ENCODE measurements around the gene ACO1.

The ACO1 gene

GRCh38 chr9:32463500-32464293 is 79.3 kb downstream of the ACO1 start:
- no peaks in the 10 kb centered on the region for H3K9me2 ChIP-seq (ENCODE audit: low read depth, low read length)
- TF ChIP-seq, protein P1, sequence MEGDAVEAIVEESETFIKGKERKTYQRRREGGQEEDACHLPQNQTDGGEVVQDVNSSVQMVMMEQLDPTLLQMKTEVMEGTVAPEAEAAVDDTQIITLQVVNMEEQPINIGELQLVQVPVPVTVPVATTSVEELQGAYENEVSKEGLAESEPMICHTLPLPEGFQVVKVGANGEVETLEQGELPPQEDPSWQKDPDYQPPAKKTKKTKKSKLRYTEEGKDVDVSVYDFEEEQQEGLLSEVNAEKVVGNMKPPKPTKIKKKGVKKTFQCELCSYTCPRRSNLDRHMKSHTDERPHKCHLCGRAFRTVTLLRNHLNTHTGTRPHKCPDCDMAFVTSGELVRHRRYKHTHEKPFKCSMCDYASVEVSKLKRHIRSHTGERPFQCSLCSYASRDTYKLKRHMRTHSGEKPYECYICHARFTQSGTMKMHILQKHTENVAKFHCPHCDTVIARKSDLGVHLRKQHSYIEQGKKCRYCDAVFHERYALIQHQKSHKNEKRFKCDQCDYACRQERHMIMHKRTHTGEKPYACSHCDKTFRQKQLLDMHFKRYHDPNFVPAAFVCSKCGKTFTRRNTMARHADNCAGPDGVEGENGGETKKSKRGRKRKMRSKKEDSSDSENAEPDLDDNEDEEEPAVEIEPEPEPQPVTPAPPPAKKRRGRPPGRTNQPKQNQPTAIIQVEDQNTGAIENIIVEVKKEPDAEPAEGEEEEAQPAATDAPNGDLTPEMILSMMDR (IDR thresholded peaks at IDR 0.05; ENCODE audit: low read length): no peak
- TF ChIP-seq EZH2 (IDR thresholded peaks at IDR 0.05; ENCODE audit: borderline replicate concordance, low read length): no peak

DNA sequence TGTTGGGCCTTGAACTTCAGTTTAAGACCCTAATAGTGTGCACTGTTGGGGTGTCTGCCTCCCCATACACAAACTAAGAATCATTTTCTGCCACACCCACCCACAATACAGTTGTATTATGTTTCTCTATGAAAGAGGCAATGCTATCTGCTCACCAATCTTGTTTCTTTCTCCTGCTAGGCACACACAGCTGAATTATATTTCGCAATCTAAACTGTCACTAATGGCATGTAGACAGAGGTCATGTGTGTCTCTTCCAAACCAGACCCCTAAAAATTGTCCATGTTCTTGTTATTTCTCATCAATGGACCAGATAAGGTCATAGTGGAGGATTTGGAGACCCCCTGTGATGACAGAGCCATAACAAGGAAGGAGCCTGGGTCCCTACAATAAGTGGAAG is 84.3 kb downstream of the ACO1 start:
- no peak overlapping the region for H3K4me2 ChIP-seq (ENCODE audit: low read length)
- H3K79me2 ChIP-seq (ENCODE audit: insufficient read depth, low read length): no peaks in the 10 kb centered on the region
- H3K9me3 ChIP-seq (ENCODE audit: low read length): no peaks in the 10 kb centered on the region
- no peaks in the 10 kb centered on the region for H3F3A ChIP-seq (ENCODE audit: insufficient read depth, low read length)
- no peaks in the 10 kb centered on the region for H3K36me3 ChIP-seq (ENCODE audit: insufficient read depth, low read length)
- no peak overlapping the region for H3K9ac ChIP-seq (ENCODE audit: low read length)
- no peak overlapping the region for H3K4me3 ChIP-seq (ENCODE audit: low read depth, low read length, poor library complexity, severe bottlenecking)
- no peaks in the 10 kb centered on the region for H4K20me1 ChIP-seq (ENCODE audit: insufficient read depth, low read length)
- H3K4me1 ChIP-seq (ENCODE audit: insufficient read depth, low read length, severe bottlenecking): peaks cover 15% of the 10 kb centered on the region
- TF ChIP-seq EZH2 (IDR thresholded peaks at IDR 0.05; ENCODE audit: borderline replicate concordance, low read length): no peak
- TF ChIP-seq, protein P1 (IDR thresholded peaks at IDR 0.05; ENCODE audit: low read length): no peak
- H3K27ac ChIP-seq (ENCODE audit: low read depth, low read length, poor library complexity, severe bottlenecking): no peak overlapping the region
- no peaks in the 10 kb centered on the region for H3K27me3 ChIP-seq (ENCODE audit: insufficient read depth, low read length)
- no peaks in the 10 kb centered on the region for H3K9me2 ChIP-seq (ENCODE audit: low read depth, low read length)
- no peak overlapping the region for H2AFZ ChIP-seq (ENCODE audit: low read length)

More at GRCh38 chr9:32463500-32464293, 79.3 kb downstream of the ACO1 start:
- Histone ChIP-seq H3K36me3 (ENCODE audit: insufficient read depth, low read length) (no peaks in the 10 kb centered on the region), H3K4me3 (ENCODE audit: low read depth, low read length, poor library complexity, severe bottlenecking) (no peak overlapping the region), H3K4me2 (ENCODE audit: low read length) (no peak overlapping the region), H4K20me1 (ENCODE audit: insufficient read depth, low read length) (no peaks in the 10 kb centered on the region), H3F3A (ENCODE audit: insufficient read depth, low read length) (no peaks in the 10 kb centered on the region), H3K9me3 (ENCODE audit: low read length) (no peaks in the 10 kb centered on the region), H3K79me2 (ENCODE audit: insufficient read depth, low read length) (no peaks in the 10 kb centered on the region), H3K4me1 (ENCODE audit: insufficient read depth, low read length, severe bottlenecking) (no peaks in the 10 kb centered on the region), H3K27me3 (ENCODE audit: insufficient read depth, low read length) (no peaks in the 10 kb centered on the region), H2AFZ (ENCODE audit: low read length) (no peak overlapping the region), H3K27ac (ENCODE audit: low read depth, low read length, poor library complexity, severe bottlenecking) (no peak overlapping the region), H3K9ac (ENCODE audit: low read length) (no peak overlapping the region)

GRCh38 chr9:32472344-32472743 is 87.9 kb downstream of the ACO1 start:
- no peaks in the 10 kb centered on the region for H3F3A ChIP-seq (ENCODE audit: insufficient read depth, low read length)
- no peaks in the 10 kb centered on the region for H3K9me3 ChIP-seq (ENCODE audit: low read length)
- no peak overlapping the region for H3K4me3 ChIP-seq (ENCODE audit: low read depth, low read length, poor library complexity, severe bottlenecking)
- H4K20me1 ChIP-seq (ENCODE audit: insufficient read depth, low read length): no peaks in the 10 kb centered on the region
- no peak overlapping the region for H3K9ac ChIP-seq (ENCODE audit: low read length)
- peaks cover 15% of the 10 kb centered on the region for H3K4me1 ChIP-seq (ENCODE audit: insufficient read depth, low read length, severe bottlenecking)
- no peaks in the 10 kb centered on the region for H3K36me3 ChIP-seq (ENCODE audit: insufficient read depth, low read length)
- no peak overlapping the region for H3K27ac ChIP-seq (ENCODE audit: low read depth, low read length, poor library complexity, severe bottlenecking)
- no peaks in the 10 kb centered on the region for H3K79me2 ChIP-seq (ENCODE audit: insufficient read depth, low read length)
- H3K9me2 ChIP-seq (ENCODE audit: low read depth, low read length): no peaks in the 10 kb centered on the region
- no peak overlapping the region for H3K4me2 ChIP-seq (ENCODE audit: low read length)
- no peak overlapping the region for H2AFZ ChIP-seq (ENCODE audit: low read length)
- no peaks in the 10 kb centered on the region for H3K27me3 ChIP-seq (ENCODE audit: insufficient read depth, low read length)
- TF ChIP-seq EZH2 (IDR thresholded peaks at IDR 0.05; ENCODE audit: borderline replicate concordance, low read length): no peak
- TF ChIP-seq, protein P1 (IDR thresholded peaks at IDR 0.05; ENCODE audit: low read length): no peak

Data from OCI-LY1 (cell line).